HG02610 (cell line): Measurements from ENCODE around the gene SLC30A1.

Experiments used
- ATAC-seq: cut with Tn5 transposase; IDR thresholded peaks from one replicate; pipeline ENCODE4 v1.9.1; 2021; ENCODE audit warnings: mild to moderate bottlenecking, moderate library complexity; ENCODE audit not compliant: unreplicated experiment

SLC30A1 gene

GRCh38 chr1:211526101-211526500, 52.9 kb downstream of the SLC30A1 start:
- no peak for ATAC-seq

- ATAC-seq: no peak
Observed at GRCh38 chr1:211525101-211525676, 53.8 kb downstream of the SLC30A1 start.

GRCh38 chr1:211524521-211524920, 54.4 kb downstream of the SLC30A1 start:
- ATAC-seq: no peak

GRCh38 chr1:211522804-211523203, 56.2 kb downstream of the SLC30A1 start:
- no peak for ATAC-seq
